ENCODE results near the gene HOMER3. TPM values are rescaled to one million over a fixed set of nuclear protein-coding genes. Genes with fewer than 3 reads are reported as not detected.
A peak's percentile ranks its signal among the peaks of the same experiment; 100 is the strongest.

Gene HOMER3
- total and polyA plus RNA-seq, 10 of the 15 experiments (the other 5 are each of a cell fraction or from before 2014, with no cell fraction given), result 0.18 to 10.6 (median 0.50) TPM; not detected in 2

DNA sequence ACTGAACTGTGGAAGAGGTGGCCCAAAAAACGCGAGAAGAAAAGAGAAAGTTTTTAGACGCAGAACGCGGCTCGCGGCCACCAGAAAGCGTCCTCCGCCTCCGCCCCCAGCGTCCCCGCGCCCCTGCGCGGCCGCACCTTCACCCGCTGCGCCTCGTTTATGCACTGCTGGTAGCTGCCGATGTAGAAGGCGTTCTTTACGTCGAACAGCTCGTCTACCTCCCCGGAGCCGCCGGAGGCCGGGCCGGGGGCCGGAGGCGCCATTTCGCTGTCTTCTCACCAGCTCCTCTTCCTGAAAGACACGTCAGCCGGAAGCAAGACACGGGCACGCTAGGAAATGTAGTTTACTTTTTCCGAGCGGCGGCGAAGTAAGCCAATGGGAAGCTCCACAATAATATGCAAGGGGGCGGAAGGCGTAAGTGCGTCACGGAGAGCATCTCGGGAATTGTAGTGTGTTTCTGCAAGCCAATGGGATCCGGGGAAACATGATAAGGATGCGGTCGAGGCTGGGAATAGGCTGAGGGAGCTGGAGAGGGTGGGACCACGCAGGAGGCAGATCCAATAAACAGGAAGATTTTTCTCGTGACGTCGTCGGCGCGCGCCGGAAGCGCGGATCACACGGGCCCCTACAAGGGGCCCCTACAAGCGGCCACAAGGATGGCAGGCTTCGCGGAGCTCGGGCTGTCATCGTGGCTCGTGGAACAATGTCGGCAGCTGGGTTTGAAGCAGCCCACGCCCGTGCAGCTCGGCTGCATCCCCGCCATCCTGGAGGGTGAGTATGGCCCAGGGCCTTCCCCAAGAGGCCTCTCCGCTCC is 21.7 kb downstream of the HOMER3 start, which contains the start of the genes COPE and DDX49 (continued):
- TF ChIP-seq CBFB (IDR thresholded peaks at IDR 0.05; ENCODE audit: low read depth) (peak; percentile 87; the same call in 1 of the 2 replicates), IRF4 (IDR thresholded peaks at IDR 0.05; ENCODE audit: low read depth, low read length) (0 out of 2 replicates have a peak, but pooled peaks have one; percentile 16), RB1 (IDR thresholded peaks at IDR 0.05; ENCODE audit: borderline replicate concordance) (0 out of 2 replicates have a peak, but pooled peaks have one; percentile 60), TBL1XR1 (IDR thresholded peaks at IDR 0.05; ENCODE audit: low read depth, low read length) (peak; percentile 51; the same call in 1 of the 2 replicates), BMI1 (IDR thresholded peaks at IDR 0.05; ENCODE audit: borderline replicate concordance) (no peak), ASH2L (IDR thresholded peaks at IDR 0.05; ENCODE audit: borderline replicate concordance, low read depth) (no peak), TCF12 (IDR thresholded peaks at IDR 0.05; ENCODE audit: low read depth, low read length) (peak; percentile 35; the same call in 1 of the 2 replicates), MYB (IDR thresholded peaks at IDR 0.05; ENCODE audit: borderline replicate concordance, low read depth, low read length) (no peak), JUND (IDR thresholded peaks at IDR 0.05; ENCODE audit: low read depth, low read length) (0 out of 2 replicates have a peak, but pooled peaks have one; percentile 20), MTA3 (IDR thresholded peaks at IDR 0.05; ENCODE audit: borderline replicate concordance, low read length) (no peak), YBX1 (IDR thresholded peaks at IDR 0.05) (no peak), SUZ12 (IDR thresholded peaks at IDR 0.05; ENCODE audit: unreplicated experiment) (no peak), CREM (IDR thresholded peaks at IDR 0.05; ENCODE audit: low read depth) (no peak; the same call in 1 of the 2 replicates), HCFC1 (IDR thresholded peaks at IDR 0.05; ENCODE audit: low read length) (peak; percentile 97), EZH2 (IDR thresholded peaks at IDR 0.05; ENCODE audit: borderline replicate concordance, control insufficient read depth, low read depth, low read length) (no peak), MEF2A (IDR thresholded peaks at IDR 0.05; ENCODE audit: insufficient read depth, low read depth, low read length) (no peak), SIN3A (IDR thresholded peaks at IDR 0.05; ENCODE audit: low read depth, low read length) (peak; percentile 96), CREB1 (IDR thresholded peaks at IDR 0.05; ENCODE audit: low read depth) (peak; percentile 98), CHD2 (IDR thresholded peaks at IDR 0.05; ENCODE audit: borderline replicate concordance, low read depth, low read length) (peak; percentile 96), SREBF2 (IDR thresholded peaks at IDR 0.05; ENCODE audit: low read length) (no peak; the same call in 1 of the 2 replicates), SMAD1 (IDR thresholded peaks at IDR 0.05; ENCODE audit: low read depth, partially characterized antibody) (peak; percentile 49)
- TF ChIP-seq, protein P1, sequence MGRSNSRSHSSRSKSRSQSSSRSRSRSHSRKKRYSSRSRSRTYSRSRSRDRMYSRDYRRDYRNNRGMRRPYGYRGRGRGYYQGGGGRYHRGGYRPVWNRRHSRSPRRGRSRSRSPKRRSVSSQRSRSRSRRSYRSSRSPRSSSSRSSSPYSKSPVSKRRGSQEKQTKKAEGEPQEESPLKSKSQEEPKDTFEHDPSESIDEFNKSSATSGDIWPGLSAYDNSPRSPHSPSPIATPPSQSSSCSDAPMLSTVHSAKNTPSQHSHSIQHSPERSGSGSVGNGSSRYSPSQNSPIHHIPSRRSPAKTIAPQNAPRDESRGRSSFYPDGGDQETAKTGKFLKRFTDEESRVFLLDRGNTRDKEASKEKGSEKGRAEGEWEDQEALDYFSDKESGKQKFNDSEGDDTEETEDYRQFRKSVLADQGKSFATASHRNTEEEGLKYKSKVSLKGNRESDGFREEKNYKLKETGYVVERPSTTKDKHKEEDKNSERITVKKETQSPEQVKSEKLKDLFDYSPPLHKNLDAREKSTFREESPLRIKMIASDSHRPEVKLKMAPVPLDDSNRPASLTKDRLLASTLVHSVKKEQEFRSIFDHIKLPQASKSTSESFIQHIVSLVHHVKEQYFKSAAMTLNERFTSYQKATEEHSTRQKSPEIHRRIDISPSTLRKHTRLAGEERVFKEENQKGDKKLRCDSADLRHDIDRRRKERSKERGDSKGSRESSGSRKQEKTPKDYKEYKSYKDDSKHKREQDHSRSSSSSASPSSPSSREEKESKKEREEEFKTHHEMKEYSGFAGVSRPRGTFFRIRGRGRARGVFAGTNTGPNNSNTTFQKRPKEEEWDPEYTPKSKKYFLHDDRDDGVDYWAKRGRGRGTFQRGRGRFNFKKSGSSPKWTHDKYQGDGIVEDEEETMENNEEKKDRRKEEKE (IDR thresholded peaks at IDR 0.05), result no peak
- TF ChIP-seq, protein P2, sequence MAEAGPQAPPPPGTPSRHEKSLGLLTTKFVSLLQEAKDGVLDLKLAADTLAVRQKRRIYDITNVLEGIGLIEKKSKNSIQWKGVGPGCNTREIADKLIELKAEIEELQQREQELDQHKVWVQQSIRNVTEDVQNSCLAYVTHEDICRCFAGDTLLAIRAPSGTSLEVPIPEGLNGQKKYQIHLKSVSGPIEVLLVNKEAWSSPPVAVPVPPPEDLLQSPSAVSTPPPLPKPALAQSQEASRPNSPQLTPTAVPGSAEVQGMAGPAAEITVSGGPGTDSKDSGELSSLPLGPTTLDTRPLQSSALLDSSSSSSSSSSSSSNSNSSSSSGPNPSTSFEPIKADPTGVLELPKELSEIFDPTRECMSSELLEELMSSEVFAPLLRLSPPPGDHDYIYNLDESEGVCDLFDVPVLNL (IDR thresholded peaks at IDR 0.05; ENCODE audit: low read depth, low read length), result no peak
- TF ChIP-seq, protein P3, sequence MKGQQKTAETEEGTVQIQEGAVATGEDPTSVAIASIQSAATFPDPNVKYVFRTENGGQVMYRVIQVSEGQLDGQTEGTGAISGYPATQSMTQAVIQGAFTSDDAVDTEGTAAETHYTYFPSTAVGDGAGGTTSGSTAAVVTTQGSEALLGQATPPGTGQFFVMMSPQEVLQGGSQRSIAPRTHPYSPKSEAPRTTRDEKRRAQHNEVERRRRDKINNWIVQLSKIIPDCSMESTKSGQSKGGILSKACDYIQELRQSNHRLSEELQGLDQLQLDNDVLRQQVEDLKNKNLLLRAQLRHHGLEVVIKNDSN (IDR thresholded peaks at IDR 0.05; ENCODE audit: borderline replicate concordance, extremely low read length, insufficient read depth, low read depth, low read length), result peak; percentile 3

Measured in GM12878 (cell line).